ENCODE results near the gene CSAD.

DNA sequence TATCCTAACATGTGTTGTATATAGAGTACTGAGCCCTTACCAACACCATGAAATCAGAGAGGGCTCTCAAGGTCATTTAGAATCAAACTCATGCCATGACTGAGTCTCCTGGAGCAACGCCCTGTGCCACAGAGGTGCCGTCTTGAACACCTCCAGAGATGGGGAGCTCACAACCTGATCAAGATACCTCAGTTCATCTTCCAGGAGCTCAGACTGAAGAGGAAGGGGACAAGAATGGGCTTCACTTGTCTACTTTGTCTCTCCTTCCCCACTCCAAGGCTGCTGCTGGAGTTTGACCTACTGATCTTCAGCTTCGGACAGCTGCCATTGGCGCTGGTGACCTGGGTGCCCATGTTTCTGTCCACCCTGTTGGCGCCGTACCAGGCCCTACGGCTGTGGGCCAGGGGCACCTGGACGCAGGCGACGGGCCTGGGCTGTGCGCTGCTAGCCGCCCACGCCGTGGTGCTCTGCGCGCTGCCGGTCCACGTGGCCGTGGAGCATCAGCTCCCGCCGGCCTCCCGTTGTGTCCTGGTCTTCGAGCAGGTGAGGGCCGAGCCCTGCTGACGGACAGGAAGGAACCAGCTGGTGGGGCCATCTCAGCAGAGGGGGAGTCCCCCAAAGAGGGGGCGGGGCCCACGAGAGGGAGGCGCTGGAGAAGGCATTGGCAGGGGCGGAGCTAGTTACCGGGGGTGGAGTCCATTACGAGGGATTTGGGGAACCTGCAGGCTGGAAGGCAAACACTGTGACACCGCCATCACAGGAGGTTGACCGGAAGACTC lies 65.4 kb downstream of the CSAD start:
- TF ChIP-seq CTCF (conservative IDR thresholded peaks at IDR 0.05 in 1 of 2, IDR thresholded peaks at IDR 0.05 in 1 of 2; ENCODE audit: extremely low read depth in 1 of 2, insufficient read depth in 1 of 2, low read depth in 1 of 2, low read length in 2 of 2) = no peak
- TF ChIP-seq EZH2 (IDR thresholded peaks at IDR 0.05; ENCODE audit: borderline replicate concordance, low read length) = no peak

Measured in mammary epithelial cell (primary cell).